ENCODE results near the gene TICAM1. TPM values are rescaled to one million over a fixed set of nuclear protein-coding genes. Genes with fewer than 3 reads are reported as not detected.

Gene TICAM1
- total and polyA plus RNA-seq, 2 experiments from 2014 or later: 3.7 to 21.3 TPM

DNA sequence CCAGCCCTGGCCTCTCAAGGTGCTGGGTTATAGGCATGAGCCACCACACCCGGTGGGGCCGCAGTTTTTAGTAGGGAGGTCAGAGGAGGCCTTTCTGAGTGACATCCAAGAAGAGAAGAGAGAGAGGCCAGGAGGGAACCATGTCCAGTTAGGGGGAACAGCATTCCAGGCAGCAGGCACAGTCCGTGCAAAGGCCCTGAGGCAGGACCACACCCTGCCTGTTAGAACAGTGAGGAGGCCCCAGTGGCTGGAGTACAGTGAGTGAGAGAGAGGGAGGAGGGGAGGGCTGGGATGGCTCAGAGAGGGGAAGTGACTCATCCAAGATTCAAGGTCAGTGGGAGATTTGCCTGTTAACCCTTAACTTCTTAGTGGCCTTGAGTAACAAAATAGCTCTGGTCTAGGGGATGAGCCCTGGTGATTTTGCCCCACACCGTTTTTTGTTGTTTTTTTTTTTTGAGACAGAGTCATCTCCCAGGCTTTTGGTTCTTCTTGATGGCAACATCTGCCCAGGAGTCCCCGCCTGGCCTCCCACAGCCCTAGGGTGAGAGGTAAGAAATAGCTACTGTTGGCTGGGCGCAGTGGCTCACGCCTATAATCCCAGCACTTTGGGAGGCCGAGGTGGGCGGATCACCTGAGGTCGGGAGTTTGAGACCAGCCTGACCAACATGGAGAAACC lies 38.7 kb upstream of the TICAM1 start:
- Histone ChIP-seq H3K9me3 (ENCODE audit: low read depth) (no peaks in the 10 kb centered on the region), H4K20me1 (ENCODE audit: insufficient read depth, poor library complexity, severe bottlenecking) (no peaks in the 10 kb centered on the region), H3K79me2 (peaks cover 22% of the 10 kb centered on the region), H2AFZ (no peak overlapping the region), H3K4me1 (ENCODE audit: insufficient read depth) (peaks cover 10% of the 10 kb centered on the region), H3K27ac (peak overlapping the region; percentile 86), H3K4me2 (no peak overlapping the region), H3K9me2 (replicated peaks; ENCODE audit: insufficient read depth) (no peaks in the 10 kb centered on the region), H3K4me3 (no peak overlapping the region), H3K27me3 (no peaks in the 10 kb centered on the region), H3K36me3 (replicated peaks; ENCODE audit: insufficient read depth, low read depth) (no peaks in the 10 kb centered on the region)
- DNase-seq (ENCODE audit: low spot score): peak; percentile 87
- WGBS (ENCODE audit: low lambda C conversion rate, missing lambda C conversion rate): 64% methylated on average over 10 of the region's 10 CpGs
- TF ChIP-seq EZH2 (IDR thresholded peaks at IDR 0.05; ENCODE audit: borderline replicate concordance) (no peak), EZH2phosphoT487 (IDR thresholded peaks at IDR 0.05; ENCODE audit: low read depth, severe bottlenecking, unreplicated experiment) (no peak)

GRCh38 chr19:4868286-4868834 lies 36.8 kb upstream of the TICAM1 start:
- no peak for DNase-seq (ENCODE audit: low spot score)
- Histone ChIP-seq H3K9me2 (replicated peaks; ENCODE audit: insufficient read depth) (no peaks in the 10 kb centered on the region), H3K79me2 (peaks cover 38% of the 10 kb centered on the region), H3K4me1 (ENCODE audit: insufficient read depth) (peaks cover 10% of the 10 kb centered on the region), H3K36me3 (replicated peaks; ENCODE audit: insufficient read depth, low read depth) (no peaks in the 10 kb centered on the region), H3K27me3 (no peaks in the 10 kb centered on the region), H3K4me3 (no peak overlapping the region), H4K20me1 (ENCODE audit: insufficient read depth, poor library complexity, severe bottlenecking) (no peaks in the 10 kb centered on the region), H3K4me2 (peak overlapping the region; percentile 71), H3K9me3 (ENCODE audit: low read depth) (no peaks in the 10 kb centered on the region), H2AFZ (no peak overlapping the region), H3K27ac (peak overlapping the region; percentile 86)
- TF ChIP-seq, protein P1, sequence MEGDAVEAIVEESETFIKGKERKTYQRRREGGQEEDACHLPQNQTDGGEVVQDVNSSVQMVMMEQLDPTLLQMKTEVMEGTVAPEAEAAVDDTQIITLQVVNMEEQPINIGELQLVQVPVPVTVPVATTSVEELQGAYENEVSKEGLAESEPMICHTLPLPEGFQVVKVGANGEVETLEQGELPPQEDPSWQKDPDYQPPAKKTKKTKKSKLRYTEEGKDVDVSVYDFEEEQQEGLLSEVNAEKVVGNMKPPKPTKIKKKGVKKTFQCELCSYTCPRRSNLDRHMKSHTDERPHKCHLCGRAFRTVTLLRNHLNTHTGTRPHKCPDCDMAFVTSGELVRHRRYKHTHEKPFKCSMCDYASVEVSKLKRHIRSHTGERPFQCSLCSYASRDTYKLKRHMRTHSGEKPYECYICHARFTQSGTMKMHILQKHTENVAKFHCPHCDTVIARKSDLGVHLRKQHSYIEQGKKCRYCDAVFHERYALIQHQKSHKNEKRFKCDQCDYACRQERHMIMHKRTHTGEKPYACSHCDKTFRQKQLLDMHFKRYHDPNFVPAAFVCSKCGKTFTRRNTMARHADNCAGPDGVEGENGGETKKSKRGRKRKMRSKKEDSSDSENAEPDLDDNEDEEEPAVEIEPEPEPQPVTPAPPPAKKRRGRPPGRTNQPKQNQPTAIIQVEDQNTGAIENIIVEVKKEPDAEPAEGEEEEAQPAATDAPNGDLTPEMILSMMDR (IDR thresholded peaks at IDR 0.05; ENCODE audit: poor library complexity): no peak
- TF ChIP-seq EZH2 (IDR thresholded peaks at IDR 0.05; ENCODE audit: borderline replicate concordance): no peak
- TF ChIP-seq EZH2phosphoT487 (IDR thresholded peaks at IDR 0.05; ENCODE audit: low read depth, severe bottlenecking, unreplicated experiment): no peak
- 86% methylated on average over 10 of the region's 10 CpGs for WGBS (ENCODE audit: low lambda C conversion rate, missing lambda C conversion rate)

GRCh38 chr19:4867534-4868285 lies 36.2 kb upstream of the TICAM1 start, which contains the start of gene PLIN3:
Gene PLIN3 (minus strand): TSS chr19:4867667. CDS start chr19:4861394, 6,273 bp downstream.
- TF ChIP-seq EZH2 (IDR thresholded peaks at IDR 0.05; ENCODE audit: borderline replicate concordance) (no peak), EZH2phosphoT487 (IDR thresholded peaks at IDR 0.05; ENCODE audit: low read depth, severe bottlenecking, unreplicated experiment) (no peak)
- TF ChIP-seq, protein P1 (IDR thresholded peaks at IDR 0.05; ENCODE audit: poor library complexity): no peak
- H3K4me2 ChIP-seq: peak within 1 kb of the TSS; percentile 86
- H2AFZ ChIP-seq: peak within 1 kb of the TSS; percentile 64
- H3K9me2 ChIP-seq (replicated peaks; ENCODE audit: insufficient read depth): no peaks in the 10 kb centered on the region
- peak; percentile 98 for DNase-seq (ENCODE audit: low spot score)
- H3K36me3 ChIP-seq (replicated peaks; ENCODE audit: insufficient read depth, low read depth): no peaks in the 10 kb centered on the region
- H3K4me3 ChIP-seq: peak within 1 kb of the TSS; percentile 85
- H3K9me3 ChIP-seq (ENCODE audit: low read depth): no peaks in the 10 kb centered on the region
- H4K20me1 ChIP-seq (ENCODE audit: insufficient read depth, poor library complexity, severe bottlenecking): no peaks in the 10 kb centered on the region
- peaks cover 42% of the 10 kb centered on the region for H3K79me2 ChIP-seq
- peak within 1 kb of the TSS; percentile 86 for H3K27ac ChIP-seq
- H3K27me3 ChIP-seq: no peaks in the 10 kb centered on the region
- 14% methylated on average over 18 of the region's 46 CpGs for WGBS (ENCODE audit: low lambda C conversion rate, missing lambda C conversion rate)
- H3K4me1 ChIP-seq (ENCODE audit: insufficient read depth): peaks cover 10% of the 10 kb centered on the region

All from hepatocyte (in vitro differentiated cells).